GM04504 (cell line): ENCODE results near the gene CNTN5.

Experiments
- DNase-seq: peaks from one replicate; pipeline ENCODE4 v3.0.0-alpha.2; 2012; ENCODE audit warnings: low read depth

CNTN5 gene

DNA sequence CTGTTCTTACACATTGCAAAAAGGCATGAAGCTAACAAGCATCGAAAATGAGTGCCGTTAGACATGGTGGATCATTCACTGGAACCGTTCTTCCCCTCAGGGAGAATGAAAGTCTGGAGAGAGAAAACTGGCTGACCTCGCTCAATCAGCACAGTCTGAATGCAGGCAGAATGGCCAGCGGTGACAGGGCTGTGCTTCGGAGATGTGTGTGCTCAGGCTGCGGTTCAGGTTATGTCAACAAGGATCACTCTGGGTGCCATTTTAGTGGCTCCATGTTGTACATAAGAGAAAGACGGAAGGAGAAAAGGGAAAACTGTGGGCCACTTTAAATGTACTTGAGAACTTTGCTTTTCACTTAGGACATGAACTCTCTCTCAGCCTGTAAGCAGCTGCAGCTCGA is 916.6 kb downstream of the CNTN5 start:
- no peak for DNase-seq

DNA sequence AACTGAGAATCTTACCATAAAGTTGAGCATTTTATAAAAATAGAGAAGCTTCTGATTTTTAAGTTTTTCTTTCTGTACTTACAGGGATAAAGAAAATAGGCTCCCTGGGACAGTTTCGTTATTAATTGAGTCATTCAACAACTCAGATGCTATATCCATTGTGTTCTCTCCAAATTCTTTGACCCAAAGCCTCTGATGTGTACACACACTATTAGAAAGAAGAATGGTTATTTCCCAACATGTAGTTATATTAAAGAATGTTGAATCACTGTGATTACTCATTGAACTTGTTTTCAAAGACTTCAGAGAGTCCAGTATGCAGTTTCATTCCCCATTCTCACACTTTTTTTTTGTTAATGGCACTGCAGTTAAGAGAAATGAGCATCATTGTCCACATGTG is 932.1 kb downstream of the CNTN5 start:
- no peak for DNase-seq

DNA sequence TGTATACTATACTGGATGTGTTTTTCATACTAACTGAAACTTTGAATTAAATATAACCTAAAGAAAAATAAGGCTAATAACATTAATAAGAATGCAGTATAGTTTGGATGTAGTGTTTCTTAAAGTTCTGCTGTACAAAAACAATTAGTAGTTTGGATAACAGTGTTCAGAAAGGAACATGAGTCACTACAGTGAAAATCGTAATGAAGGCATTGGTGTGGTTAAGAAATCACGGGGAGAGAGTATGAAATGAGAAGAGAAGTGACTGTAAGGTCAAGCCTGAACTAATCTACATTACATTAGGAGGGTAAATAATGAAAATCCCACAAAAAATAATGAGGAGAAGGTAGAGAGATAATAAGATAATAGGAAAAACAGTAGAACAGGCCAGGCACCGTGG is 939.8 kb downstream of the CNTN5 start:
- no peak for DNase-seq

DNA sequence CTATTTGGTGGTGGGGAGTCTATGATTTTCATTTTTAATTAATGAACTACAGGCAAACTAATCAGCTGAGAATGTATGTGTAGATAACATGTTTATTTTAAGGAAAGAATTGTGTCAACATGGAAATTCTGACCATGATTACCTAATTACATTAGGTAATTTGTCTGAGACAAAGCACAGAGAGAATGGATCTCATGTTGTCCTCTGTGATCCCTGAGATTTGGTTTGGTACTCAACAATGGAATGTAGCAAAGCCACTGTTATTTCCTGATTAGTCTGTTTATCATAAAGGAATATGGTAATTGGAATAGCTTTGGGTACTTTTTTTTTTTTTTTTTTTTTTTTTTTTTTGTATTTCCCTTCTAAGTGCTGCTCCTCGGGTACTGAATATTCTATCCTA is 947.6 kb downstream of the CNTN5 start:
- DNase-seq: no peak

DNA sequence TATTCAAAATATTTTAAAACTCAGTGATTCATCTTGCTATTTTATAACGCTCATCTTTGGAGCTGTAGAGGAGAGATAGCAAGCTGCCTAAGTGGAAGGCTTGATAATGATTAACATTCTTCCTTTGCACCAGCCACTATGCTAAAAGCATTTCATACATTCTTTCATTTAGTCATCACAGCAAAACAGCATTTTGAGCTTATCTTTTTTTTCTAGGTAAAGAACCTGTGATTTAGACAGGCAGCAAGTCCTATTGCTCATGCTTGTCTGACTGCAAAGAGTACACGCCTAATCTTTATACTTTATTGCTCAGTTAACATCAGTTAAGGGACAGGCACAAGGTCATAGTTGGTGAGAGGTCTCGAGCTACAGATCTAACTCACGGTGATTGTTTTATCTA is 953.2 kb downstream of the CNTN5 start:
- no peak for DNase-seq

DNA sequence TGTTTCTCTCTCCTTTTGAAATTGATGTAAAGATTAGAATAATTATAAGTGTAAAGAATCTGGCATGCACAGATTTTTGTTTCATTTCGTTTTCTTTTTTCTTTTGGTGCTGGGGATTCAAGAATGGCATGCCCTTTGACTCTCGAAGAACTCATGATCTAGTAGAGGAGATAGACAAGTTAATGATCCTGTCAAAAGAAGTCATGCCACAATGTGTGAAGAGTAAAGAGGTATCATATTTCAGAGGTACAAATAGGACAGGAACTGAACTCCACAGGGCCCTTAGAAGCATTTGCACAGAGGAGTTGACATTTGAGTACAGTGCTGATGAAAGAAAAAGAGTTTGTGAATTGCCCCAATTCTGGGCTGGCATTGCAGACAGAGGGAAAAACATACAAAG is 958.3 kb downstream of the CNTN5 start:
- DNase-seq: no peak

DNA sequence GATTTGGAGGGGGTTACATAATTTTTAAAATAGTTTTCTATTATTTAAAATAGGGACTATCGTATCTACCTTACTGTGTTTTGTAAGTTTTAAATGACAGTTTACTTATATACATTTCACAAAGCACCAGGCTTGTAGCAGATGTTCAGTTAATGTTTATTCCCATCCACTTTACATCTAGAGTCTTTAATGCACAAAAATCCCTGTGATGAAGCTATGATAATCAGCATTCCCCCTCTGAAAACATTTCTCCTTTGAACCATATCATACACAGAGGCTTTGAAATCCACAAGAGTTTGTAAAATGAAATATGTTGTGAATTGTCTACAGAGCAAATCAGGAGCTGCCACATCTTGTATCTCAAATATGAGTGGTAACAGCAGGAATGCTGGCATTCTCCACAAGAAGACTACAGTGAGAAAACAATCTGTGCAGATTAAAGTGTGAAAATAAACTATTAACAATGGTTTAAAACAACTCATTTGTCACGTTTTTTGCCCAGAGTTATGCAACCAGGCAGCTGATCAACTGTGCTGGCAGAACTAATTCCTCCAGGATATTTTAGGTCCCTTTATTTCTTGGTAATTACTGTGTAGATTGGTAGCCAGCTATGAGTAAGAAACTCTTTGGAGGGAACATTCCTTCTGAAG is 967.2 kb downstream of the CNTN5 start:
- DNase-seq: no peak

DNA sequence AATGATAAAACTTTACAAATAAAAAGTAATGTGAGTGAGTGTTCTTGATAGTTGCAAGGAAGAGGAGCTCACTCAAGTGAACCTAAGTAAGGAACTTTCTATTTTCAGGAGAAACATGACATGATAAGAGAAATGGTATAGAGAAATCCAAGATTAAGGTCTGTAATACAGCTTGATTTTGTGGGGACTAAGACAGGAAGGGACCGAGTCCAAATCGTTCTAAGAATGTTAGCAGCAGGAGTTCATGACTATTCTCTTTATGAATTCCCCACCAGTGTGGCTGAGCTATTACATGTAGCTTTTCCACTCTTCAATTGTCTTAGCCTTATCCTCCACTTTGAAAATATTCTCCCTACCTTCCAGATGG is 967.7 kb downstream of the CNTN5 start:
- DNase-seq: no peak

DNA sequence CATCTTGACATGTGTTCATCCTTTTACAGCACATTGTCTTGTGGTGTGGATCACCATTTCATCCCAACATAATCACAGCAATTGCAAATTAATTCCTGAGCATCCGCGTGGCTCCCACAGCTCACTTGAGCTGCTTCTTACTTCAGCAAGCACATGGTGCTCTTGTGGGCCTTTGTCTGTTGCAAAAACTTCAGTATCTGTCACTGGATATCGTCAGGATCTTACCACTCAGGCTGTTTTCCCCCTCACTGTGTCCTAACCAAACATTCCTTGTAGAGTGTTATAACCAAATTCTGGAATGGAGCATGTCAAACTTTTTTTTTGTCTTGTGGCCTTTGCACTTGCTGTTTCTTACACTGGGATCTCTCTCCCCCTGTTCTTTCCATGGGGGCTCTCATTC is 983.2 kb downstream of the CNTN5 start:
- DNase-seq: no peak

DNA sequence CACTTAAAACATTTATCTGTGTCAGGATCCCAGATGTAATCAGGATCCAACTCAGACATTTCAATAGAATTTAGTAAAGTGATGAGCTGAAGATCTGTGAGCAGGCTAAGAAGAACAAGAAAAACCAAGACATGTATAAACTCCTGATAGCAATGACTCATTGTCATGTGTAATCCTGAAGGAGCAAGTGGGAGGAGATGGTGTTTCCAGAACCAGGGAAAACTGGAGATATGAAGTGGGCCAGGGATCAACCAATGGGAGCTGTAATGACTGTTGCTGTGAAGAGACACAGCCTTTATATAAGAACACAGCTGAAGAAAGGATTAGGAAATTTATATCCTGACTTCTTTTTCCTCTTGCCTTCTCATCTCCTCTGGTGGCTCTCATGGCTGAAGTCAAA is 983.8 kb downstream of the CNTN5 start:
- no peak for DNase-seq

DNA sequence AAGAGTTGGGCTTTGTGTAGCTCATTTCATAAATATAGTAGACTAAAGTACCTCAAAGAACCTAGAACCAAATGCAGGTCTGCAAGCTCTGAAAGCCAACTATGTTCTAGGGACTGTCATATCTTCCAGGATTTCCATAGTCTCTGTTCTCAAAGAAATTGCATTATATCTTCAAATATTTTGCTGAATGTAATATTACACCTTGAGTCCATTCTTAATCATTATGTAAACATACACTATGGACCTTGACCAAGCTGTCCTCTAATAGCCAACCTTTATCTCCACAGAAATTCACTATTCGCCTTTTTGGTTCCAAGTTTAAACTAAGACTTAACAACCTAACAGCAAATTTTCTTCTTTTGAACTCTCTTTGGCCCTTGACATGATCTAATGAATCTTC is 987.7 kb downstream of the CNTN5 start:
- no peak for DNase-seq

DNA sequence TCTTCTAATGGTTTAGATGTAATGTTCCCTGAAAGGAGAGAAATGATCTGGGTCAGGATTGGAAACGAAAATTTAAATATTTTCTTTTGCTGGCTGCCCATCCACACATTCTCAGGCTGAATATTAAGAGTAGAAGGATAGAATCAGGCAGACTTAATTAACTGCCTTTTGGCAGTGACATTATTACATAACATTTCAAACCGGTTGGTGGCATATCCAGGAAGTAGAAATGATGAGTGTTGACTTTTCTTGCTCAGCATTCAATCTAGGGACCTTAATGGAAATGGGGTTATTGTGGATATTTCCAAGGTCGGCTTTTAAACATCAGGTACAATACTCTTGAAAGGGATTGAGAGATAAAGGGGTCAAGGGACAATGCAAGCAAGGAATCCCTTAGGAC is 989.0 kb downstream of the CNTN5 start:
- no peak for DNase-seq

DNA sequence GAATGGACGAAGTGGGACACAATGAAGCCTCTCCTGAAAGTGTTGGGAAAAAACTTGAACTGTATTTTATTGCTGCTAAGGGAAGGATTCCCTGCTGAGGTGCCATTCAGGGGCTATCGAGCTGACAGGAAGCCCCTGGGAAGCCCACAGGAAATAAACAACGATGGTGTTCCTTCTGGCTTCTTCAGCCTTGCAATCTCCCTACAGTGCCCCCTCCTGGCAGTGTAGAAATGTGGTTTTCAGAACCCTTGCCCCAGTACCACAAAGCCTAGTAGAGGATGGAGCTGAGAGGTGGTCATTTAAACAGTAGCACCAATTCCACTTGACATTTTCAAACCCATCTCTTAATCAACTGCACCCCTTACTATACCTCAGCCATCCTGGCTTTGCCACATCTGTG is 989.6 kb downstream of the CNTN5 start:
- no peak for DNase-seq

DNA sequence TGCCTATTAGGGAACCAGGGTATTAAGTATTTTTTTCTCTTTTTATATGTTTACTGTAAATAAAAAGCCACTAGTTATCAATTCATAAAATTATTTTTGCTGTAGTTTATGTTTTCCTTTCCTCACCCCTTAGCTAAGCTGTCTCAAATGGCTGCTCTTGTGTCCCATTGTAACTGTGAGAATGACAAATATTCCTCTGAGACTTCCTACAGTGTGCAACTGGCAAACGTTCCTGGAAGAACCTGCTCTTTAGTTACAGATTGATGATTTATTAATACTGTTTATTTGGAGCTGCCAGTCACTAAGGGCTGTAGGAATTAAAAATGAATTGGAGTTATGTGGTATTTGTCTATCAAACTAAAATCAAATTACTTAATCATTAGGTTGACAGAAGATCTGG is 990.9 kb downstream of the CNTN5 start:
- no peak for DNase-seq

DNA sequence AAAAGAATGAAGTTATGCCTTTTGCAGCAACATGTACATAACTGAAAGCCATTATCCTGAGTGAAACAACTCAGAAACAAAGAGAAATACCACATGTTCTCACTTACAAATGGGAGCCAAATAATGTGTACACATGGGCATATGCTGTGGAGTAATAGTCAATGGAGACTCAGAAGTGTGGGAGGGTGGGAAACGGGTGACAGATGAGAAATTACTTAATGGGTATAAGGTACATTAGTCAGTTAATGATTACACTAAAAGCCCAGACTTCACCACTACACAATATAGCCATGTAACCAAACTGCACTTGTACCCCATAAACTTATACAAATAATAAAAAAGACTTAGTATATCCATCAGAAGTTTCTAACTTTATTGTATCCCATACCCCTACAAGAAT is 992.3 kb downstream of the CNTN5 start:
- DNase-seq: no peak

DNA sequence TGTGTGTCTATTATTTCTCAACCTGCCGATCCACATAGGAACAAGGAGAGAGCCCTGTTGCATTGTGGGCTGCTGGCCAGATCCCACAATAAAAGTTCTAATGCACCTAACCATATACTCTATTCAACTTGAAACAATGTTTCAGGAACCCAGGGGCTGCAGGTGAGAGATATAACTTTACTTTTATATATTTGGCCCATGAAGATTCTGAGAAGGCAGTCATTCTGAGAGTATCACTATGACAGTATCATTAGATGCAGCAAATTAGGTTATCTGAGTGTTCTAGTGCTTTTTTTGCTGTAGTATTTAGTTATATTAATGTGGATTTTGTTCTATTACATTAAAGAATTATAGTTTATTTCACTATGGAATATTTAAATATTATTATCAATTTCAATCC is 1011.2 kb downstream of the CNTN5 start:
- DNase-seq: no peak

DNA sequence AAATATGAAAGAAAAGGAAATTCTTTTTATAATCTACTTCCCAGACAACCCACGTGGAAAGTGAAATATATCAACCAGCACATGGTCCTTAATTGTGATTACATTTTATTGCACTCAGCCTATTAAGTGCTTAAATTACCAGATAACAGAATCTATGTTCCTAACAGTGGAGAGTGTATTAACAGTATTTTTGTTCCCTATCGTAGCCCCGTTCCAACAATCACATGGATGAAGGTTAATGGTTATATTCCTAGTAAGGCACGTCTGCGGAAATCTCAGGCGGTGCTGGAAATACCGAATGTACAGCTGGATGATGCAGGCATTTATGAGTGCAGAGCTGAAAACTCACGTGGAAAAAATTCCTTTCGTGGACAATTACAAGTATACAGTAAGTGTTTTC is 1040.3 kb downstream of the CNTN5 start:
- DNase-seq: no peak

DNA sequence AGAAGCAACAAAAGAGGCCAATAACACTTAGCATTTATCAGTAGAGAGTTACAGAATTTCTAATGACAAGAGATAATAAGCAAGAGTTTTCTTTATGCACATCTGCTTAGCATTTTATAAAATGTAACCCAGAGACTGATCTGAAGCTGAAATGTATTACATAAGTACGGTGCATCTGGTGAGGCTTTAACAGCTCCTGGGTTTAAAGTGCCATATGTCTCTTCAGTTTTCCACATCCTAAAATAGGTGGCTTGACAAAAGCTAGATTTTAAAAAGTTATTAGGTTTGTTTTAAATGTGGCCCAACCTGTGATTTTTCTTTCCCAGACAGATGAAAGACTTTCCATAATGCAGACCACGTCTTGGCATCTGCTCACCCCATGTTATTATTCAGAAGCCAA is 1045.7 kb downstream of the CNTN5 start:
- DNase-seq: no peak

DNA sequence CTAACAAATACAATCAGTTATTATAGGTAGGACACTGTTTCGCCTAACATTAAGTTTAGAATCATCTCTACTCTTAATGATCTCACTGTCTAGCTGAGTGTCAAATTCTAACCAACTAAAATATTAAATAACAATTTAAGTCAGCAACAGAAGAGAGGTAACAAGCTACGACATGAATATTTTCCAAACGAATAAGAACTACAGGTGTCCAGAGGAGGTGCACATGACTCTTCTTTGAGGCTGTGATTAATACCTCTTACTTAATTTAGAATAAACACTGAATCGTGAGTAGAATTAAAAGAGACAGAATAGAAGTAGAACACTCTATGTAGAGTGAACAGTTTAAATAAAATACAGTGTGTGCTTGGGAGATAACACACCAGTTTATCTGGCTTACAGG is 1047.4 kb downstream of the CNTN5 start:
- DNase-seq: no peak

DNA sequence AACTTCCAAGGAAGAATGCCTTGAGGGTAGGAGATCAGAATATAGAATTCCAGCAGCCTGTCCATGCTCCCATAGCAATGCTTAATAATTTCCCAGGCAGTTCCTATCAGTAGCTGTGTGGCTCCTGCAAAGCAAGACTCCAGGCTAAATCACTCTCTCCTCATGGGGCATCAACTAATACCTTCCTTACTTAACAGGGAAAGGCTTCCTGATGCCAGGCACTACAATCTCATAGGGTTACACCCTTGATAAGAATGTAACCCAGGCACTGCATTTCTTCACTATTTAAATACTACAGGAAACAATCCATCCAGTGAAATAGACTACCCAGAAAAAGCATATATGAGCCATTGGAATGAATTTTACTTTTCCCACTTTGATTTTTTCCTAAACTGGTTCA is 1051.4 kb downstream of the CNTN5 start:
- DNase-seq: no peak

DNA sequence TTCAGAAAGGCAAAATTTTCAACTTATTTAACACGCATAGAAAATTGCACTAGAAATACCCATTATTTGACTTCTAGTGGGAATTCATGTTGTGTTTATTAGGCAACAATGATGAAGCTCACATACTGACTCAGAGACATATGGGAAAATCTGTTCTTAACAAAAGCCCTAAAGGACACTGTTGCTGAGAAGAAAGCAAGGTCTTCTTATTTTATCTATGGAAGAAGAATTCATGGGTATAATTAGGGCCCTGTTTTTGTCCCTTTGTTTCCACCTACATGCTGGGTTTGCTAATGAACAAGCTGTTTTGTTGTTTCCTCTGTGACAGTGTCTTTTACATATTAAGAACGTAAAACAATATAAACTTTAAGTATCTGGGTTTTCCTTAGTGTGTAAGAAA is 1059.6 kb downstream of the CNTN5 start:
- no peak for DNase-seq

DNA sequence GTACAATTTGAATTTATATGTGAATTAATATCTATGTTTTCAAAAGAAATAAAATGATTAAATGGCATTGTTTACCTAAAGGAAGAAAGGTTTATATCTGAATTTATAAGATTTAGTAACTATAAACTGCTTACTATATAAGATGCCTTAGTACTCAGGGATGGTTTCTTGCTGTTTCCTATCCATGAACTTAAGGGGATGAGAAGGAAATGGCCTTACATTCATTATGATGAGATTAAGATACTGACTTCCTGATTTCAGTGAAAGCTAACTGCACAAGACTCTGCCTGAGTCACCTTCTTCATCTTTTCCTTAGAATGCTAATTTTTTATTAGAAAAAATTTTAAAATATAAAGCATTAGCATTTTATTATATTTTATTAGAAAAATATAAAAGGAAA is 1060.1 kb downstream of the CNTN5 start:
- DNase-seq: no peak

DNA sequence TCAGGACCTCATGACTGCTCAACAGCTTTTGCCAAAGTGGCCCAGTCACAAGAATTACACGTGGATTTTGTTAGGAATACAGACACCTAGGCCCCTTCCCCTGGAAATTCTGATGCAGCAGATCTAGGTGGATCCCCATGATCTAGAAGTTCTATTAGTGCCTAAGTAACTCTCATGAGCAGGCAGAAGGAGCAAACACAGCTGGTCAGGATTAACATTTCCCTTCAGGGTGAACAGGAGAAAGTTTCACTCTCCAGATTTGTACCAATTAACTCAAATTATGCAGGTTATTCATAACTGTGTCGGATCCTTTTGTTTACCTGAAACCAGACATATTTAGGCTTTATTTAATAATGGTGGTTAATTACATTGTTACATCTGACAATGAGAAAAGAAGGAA is 1072.9 kb downstream of the CNTN5 start:
- no peak for DNase-seq

DNA sequence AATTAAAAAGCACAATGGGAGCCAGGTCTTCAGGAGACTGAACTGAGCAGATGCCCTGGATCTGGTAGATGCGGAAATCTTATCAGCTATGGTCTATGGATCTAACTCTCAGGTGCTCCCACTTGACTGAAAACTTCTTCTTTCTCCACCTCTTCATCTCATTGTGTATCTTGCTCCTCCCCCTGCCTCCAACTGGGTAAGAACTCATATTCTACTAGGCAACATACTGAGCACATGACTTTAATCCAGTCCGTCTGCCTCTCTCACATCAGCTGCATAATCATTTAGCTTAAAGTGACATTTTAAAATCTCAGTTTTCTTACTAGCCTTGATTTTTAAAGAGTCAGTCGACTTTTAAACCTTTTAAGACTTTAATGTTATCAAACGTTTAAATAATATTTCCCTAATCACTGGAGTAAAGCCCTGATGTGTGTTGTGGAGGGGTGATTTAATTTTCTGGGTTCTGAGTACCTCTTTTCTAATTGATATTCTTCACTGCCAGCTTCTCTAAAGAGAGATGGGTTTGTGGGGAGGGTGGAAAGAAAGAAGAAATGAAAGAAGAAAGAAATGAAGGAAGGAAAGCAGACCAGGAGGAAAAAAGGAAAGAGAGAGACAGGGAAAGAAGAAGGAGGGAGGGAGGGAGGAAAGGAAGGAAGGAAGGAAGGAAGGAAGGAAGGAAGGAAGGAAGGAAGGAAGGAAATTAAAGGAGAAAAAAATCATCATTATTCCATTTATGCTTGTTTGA is 1073.5 kb downstream of the CNTN5 start:
- no peak for DNase-seq
